ENCODE data around the gene C7orf33.
"Not testable (repeated sequence)": the region's sequence is repeated elsewhere in the genome, so short reads cannot be mapped to it uniquely, and the experiment has no call there.

C7orf33 gene, protein sequence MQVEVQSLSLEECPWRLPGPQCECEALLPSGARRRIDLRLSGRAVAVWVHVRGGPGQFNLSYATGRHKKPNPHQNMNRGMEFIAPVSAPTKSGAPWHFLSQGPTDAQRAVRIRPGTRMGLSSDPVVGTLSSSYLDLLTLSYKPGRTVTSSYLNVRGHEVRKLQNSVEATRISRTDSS
- 0 to 0.22 (median 0) reads per million in 17 experiments for total RNA-seq

GRCh38 chr7:148590471-148590870 is at the start of gene C7orf33:
Gene C7orf33 (plus strand): TSS chr7:148590766. CDS start chr7:148590926, 160 bp downstream.
- DNase-seq, result no peak

DNA sequence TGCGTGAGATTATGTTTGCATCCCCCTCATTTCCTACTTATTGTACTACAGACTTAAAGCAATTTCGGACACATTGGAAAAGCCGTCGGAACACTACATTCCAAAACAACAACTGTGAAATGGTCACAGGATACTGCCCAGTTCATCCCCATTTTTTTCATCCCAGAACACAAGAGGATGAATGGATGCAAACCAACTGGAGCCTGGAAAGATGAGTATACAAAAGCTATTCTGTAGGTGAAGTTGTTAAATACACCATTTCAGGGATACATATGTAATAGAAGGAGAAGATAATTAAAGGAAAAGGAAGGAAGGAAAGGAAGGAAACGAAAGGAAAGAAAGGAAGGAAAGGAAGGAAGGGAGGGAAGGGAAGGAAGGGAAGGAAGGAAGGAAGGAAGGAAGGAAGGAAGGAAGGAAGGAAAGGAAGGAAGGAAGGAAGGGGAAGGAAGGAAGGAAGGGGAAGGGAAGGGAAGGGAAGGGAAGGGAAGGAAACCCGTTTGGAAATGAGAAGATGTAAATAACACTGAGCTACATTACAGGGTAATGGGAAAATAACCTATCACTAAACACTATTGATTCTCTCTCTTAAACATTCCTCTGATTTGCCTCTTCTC is 48.6 kb upstream of the C7orf33 start:
- no peak for DNase-seq

DNA sequence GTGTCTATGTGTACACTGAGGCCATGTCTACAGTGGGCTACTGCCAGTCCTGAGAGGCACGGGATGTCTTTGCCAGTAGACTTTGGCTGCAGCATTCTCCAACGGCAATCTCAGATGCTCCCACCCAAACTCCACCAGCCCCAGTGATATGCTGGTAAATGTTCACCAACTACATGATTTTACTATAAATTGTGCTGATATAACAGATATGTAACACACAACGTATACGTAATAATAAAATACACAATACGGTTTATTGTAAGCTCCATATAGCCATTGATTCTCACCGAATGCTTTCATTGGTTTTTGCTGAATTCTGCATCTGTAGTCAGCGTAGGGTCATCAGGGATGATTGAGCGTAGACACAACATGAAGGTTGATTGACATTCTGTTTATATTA is 47.3 kb upstream of the C7orf33 start:
- no peak for DNase-seq

GRCh38 chr7:148545172-148545571 is 45.4 kb upstream of the C7orf33 start:
- DNase-seq, result no peak

DNA sequence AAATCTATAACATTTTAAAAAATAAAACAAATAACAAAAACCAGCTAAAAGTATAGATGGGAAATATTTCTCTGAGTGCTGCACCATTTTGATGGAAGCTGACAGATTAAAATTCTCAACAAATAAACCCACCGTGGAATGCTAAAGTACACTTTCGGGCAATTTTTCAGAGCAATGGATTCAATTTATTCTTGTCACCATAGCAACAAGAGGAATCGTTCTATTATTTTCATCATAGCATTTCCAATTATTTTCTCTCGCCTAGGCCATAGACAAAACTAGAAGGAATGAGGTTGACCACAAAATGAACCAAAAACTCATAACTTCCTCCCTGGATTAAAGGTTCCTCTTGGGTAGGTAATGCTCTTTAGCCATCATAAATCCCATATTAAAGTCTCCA is 44.6 kb upstream of the C7orf33 start:
- DNase-seq, result no peak

- no peak for DNase-seq
Measured at GRCh38 chr7:148546857-148547256, 43.7 kb upstream of the C7orf33 start.

GRCh38 chr7:148547951-148548350 is 42.6 kb upstream of the C7orf33 start:
- DNase-seq, result no peak

GRCh38 chr7:148553979-148554378 is 36.6 kb upstream of the C7orf33 start:
- no peak for DNase-seq

GRCh38 chr7:148556892-148557291 is 33.7 kb upstream of the C7orf33 start:
- DNase-seq, result no peak

- DNase-seq, result no peak
Measured at GRCh38 chr7:148558914-148559313, 31.7 kb upstream of the C7orf33 start.

- no peak for DNase-seq
Measured at GRCh38 chr7:148561099-148561498, 29.5 kb upstream of the C7orf33 start.

DNA sequence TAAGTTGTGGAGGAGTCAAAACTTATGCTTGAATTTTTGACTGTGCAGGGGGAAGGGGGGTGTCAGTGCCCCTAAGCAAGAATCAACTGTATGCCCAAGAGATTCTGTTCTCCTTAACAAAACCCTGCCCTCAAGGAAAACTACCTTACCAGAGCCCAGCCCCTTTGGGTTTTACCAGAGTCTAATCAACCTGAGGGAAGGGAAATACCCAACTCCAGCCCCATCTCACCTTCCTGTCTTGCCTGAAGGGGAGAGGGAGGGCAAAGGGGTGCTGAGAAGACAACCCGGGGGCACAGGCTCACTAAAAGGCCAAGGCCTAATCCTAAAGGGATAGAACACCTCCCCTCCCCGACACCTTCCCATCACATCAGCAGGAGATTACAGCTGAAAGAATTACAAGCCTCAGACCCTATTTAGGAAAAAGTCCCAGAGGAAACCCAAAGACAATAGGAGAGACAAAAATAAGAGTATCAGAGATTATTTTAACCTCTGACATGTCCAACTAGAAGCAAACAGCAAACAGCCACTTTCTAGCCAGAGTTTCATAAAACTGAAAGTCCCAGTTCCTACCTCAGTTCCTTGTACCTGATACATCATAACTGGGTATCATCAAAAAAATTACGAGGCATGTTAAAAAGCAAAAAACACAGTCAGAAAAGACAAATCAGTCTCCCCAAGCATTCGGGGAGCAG is 26.8 kb upstream of the C7orf33 start:
- DNase-seq, result no peak

GRCh38 chr7:148564275-148564951 is 26.2 kb upstream of the C7orf33 start:
- peak; percentile 58 to 87 (median 76) for DNase-seq

DNA sequence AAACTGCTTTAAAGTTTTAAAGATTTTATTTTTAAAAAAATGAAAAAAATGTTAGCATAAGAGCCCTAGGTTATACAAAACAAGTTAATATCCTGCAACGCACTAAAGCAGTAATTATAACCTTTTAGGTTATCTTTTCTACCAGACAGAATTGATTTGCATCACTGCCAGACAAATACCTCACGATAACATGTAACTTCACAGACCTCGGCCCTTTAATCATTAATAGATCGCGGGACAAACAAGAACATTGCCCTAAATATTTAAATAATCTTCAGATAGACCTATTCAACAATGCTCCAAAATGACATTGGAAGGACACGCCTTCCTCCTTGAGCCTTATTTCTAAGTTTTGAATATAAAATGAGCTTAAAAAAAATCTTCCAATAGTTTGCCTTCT is 23.8 kb upstream of the C7orf33 start:
- no peak for DNase-seq

DNA sequence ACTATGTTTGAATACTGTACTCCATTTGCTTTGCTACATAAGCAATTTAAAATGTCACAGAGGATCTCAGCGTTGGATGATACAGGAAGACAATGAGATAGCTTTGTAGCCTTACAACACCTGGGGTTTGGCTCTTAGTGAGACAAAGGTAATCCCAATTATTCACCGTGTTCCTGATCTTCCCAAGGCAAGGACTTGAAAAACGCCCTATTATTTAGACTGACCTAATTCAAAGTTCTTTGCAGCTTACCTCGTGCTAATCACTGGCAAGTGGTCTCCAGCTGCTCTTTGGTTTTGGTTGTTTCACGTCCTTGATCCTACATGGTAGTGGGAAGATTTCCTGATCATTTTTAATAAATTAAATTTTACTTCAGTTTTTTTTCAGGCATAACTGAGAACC is 23.0 kb upstream of the C7orf33 start:
- no peak for DNase-seq

DNA sequence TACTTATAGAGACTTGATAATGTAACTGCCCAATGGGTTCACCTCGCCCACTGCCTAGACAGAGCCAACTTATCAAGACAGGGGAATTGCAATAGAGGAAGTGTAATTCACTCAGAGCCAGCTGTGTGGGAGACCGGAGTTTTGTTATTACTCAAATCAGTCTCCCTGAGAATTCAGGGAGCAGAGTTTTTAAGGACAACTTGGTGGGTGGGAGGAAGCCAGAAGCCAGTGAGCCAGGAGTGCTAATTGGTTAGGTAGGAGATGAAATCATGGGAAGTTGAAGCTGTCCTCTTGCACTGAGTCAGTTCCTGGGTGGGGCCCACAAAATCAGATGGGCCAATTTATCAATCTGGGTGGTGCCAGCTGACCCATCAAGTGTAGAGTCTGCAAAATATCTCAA is 20.1 kb upstream of the C7orf33 start:
- peak; percentile 77 to 92 (median 84) for DNase-seq

DNA sequence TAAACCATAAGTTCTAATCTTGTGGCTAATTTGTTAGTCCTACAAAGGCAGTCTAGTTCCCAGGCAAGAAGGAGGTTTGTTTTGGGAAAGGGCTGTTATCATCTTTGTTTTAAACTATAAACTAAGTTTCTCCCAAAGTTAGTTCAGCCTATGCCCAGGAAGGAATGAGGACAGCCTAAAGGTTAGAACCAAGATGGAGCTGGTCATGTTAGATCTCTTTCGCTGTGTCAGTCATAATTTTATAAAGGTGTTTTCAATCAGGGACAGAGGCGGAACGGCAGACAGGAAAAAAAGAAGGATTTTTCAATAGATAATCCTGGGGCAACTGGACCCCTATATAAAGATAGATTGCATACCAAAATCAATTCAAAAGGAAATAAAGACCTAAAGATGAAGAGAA is 19.6 kb upstream of the C7orf33 start:
- not testable (repeated sequence) for DNase-seq

- DNase-seq, result no peak
Measured at GRCh38 chr7:148571381-148571780, 19.2 kb upstream of the C7orf33 start.

DNA sequence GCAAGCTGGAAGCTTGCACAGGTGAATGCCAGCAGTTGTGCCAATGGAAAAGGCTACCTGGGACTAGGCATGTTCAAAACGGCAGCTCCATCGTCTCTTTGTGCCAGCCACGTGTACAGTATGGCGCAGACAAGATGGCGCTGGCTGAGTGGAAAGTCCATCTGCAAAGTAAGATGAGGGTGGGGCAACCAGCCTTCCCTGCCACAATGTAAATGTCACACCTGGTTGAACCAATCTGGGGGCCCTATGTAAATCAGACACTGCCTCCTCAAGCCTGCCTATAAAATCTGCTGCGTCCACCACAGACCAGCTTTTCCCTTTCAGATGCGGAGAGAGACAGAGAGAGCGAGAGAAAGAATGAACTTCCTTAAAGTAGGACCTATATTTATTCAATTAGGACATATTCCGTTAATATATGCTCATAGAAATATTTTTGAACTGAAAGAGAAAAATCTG is 18.5 kb upstream of the C7orf33 start:
- DNase-seq, result no peak

DNA sequence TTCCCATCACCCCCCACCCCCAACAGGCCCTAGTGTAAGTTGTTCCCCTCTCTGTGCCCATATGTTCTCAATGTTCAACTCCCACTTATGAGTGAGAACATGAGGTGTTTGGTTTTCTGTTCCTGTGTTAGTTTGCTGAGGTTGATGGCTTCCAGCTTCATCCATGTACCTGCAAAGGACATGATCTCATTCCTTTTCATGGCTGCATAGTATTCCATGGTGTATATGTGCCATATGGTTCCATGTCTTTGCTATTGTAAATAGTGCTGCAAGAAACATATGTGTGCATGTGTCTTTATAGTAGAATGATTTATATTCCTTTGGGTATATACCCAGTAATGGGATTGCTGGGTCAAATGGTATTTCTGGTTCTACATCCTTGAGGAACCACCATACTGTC is 17.0 kb upstream of the C7orf33 start:
- DNase-seq, result not testable (repeated sequence)

- peak; percentile 77 to 88 (median 84) for DNase-seq
Measured at GRCh38 chr7:148575640-148576411, 14.7 kb upstream of the C7orf33 start.

- no peak for DNase-seq
Measured at GRCh38 chr7:148579366-148579765, 11.2 kb upstream of the C7orf33 start.

DNA sequence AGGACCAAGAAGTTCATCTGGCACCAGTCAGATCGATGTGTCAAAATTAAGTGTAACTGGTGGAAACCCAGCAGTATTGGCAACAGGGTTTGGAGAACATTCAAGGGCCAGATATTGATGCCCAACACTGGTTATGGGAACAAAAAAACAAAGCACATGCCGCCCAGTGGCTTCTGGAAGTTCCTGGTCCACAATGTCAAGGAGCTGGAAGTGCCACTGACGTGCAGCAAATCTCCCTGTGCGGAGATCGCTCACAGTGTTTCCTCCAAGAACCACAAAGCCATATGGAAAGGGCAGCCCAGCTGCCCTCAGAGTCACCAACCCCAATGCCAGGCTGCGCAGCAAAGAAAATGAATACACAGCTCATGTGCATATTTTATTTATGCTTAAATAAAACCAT is 10.1 kb upstream of the C7orf33 start:
- DNase-seq, result no peak
